Muscle of leg (tissue), 11 donors: Measurements from ENCODE around the gene NOTCH3. TPM values are rescaled to one million over a fixed set of nuclear protein-coding genes. Genes with fewer than 3 reads are reported as not detected.

Experiments
- DNase-seq: peaks from one replicate; pipeline ENCODE4 v3.0.0; 2013
- H3K27ac ChIP-seq: one replicate; pipeline ENCODE4 v1.5.1; 2013; ENCODE audit warnings: mild to moderate bottlenecking, low read length, control low read depth
- H3K27me3 ChIP-seq: one replicate; pipeline ENCODE4 v1.6.1; 2013; ENCODE audit warnings: low read length; ENCODE audit not compliant: control insufficient read depth, insufficient read depth
- H3K36me3 ChIP-seq: one replicate; pipeline ENCODE4 v1.6.1; 2013; ENCODE audit warnings: low read length; ENCODE audit not compliant: control insufficient read depth, insufficient read depth
- H3K4me1 ChIP-seq: one replicate; pipeline ENCODE4 v1.6.1; 2013; ENCODE audit warnings: low read length; ENCODE audit not compliant: control insufficient read depth, insufficient read depth
- H3K4me3 ChIP-seq: one replicate; pipeline ENCODE4 v1.5.1; 2013; ENCODE audit warnings: low read length, control low read depth
- H3K9me3 ChIP-seq: replicated peaks from 2 replicates; pipeline ENCODE4 v1.6.1; 2013; ENCODE audit warnings: low read depth, low read length; ENCODE audit not compliant: control insufficient read depth
- WGBS: methylation state at CpG from one replicate; pipeline ENCODE4 v1.1.5; 2013; ENCODE audit warnings: missing lambda C conversion rate; ENCODE audit not compliant: insufficient coverage; 5-methylcytosine and 5-hydroxymethylcytosine counted together
- polyA plus RNA-seq, 8 donors: library from polyadenylated mRNA; unstranded; fragments of 120-200 nt; gene quantifications; one replicate each; pipeline versions ENCODE4 v1.2.1 to v1.2.3, GENCODE V29; 2013; ENCODE audit warnings: inconsistent platforms in 1 of 8, low replicate concordance in 1 of 8; ENCODE audit not compliant: insufficient read length in 8 of 8, insufficient read depth in 1 of 8
- total RNA-seq: library from RNA; stranded (reverse); fragments of 120-200 nt; gene quantifications from one replicate; pipeline ENCODE4 v1.2.4, GENCODE V29; 2013

Gene NOTCH3
- total and polyA plus RNA-seq, 9 donors, result 63.1 to 241 (median 181) TPM

- Histone ChIP-seq H3K4me3 (no peak overlapping the region), H3K4me1 (peaks cover 72% of the 10 kb centered on the region), H3K9me3 (no peaks in the 10 kb centered on the region), H3K27ac (peak overlapping the region; percentile 29), H3K27me3 (no peaks in the 10 kb centered on the region), H3K36me3 (peaks cover 75% of the 10 kb centered on the region)
- 89% methylated on average over 18 of the region's 20 CpGs for WGBS
- no peak for DNase-seq
Observed at GRCh38 chr19:15245370-15246197, 44.8 kb upstream of the NOTCH3 start.

GRCh38 chr19:15244808-15245207 lies 44.0 kb upstream of the NOTCH3 start:
- Histone ChIP-seq H3K4me3 (no peak overlapping the region), H3K36me3 (peaks cover 83% of the 10 kb centered on the region), H3K4me1 (peaks cover 72% of the 10 kb centered on the region), H3K27me3 (no peaks in the 10 kb centered on the region), H3K9me3 (no peaks in the 10 kb centered on the region), H3K27ac (no peak overlapping the region)
- WGBS, result 72% methylated on average over 5 of the region's 7 CpGs
- DNase-seq, result no peak

- Histone ChIP-seq H3K4me3 (no peak overlapping the region), H3K36me3 (peaks cover 84% of the 10 kb centered on the region), H3K9me3 (no peaks in the 10 kb centered on the region), H3K4me1 (peaks cover 68% of the 10 kb centered on the region), H3K27ac (no peak overlapping the region), H3K27me3 (no peaks in the 10 kb centered on the region)
- 90% methylated on average over 18 of the region's 24 CpGs for WGBS
- DNase-seq, result no peak
Observed at GRCh38 chr19:15244106-15244803, 43.5 kb upstream of the NOTCH3 start.

- H3K4me1 ChIP-seq, result peaks cover 60% of the 10 kb centered on the region
- no peaks in the 10 kb centered on the region for H3K9me3 ChIP-seq
- H3K27me3 ChIP-seq, result no peaks in the 10 kb centered on the region
- H3K4me3 ChIP-seq, result no peak overlapping the region
- 88% methylated on average over 8 of the region's 17 CpGs for WGBS
- no peak for DNase-seq
- no peak overlapping the region for H3K27ac ChIP-seq
- peaks cover 85% of the 10 kb centered on the region for H3K36me3 ChIP-seq
Observed at GRCh38 chr19:15243236-15243957, 42.6 kb upstream of the NOTCH3 start.

- Histone ChIP-seq H3K36me3 (peaks cover 82% of the 10 kb centered on the region), H3K27ac (no peak overlapping the region), H3K4me3 (no peak overlapping the region), H3K9me3 (no peaks in the 10 kb centered on the region), H3K27me3 (no peaks in the 10 kb centered on the region), H3K4me1 (peaks cover 39% of the 10 kb centered on the region)
- peak; percentile 55 for DNase-seq
- WGBS, result 67% methylated on average over 2 of the region's 9 CpGs
Observed at GRCh38 chr19:15241259-15241910, 40.6 kb upstream of the NOTCH3 start.

GRCh38 chr19:15240515-15240914 lies 39.7 kb upstream of the NOTCH3 start:
- Histone ChIP-seq H3K27ac (peak overlapping the region; percentile 29), H3K9me3 (no peaks in the 10 kb centered on the region), H3K36me3 (peaks cover 83% of the 10 kb centered on the region), H3K4me3 (no peak overlapping the region), H3K4me1 (peaks cover 31% of the 10 kb centered on the region), H3K27me3 (no peaks in the 10 kb centered on the region)
- 46% methylated on average over 8 of the region's 9 CpGs for whole genome bisulfite sequencing
- peak; percentile 86 for DNase-seq

GRCh38 chr19:15239337-15239949 lies 38.6 kb upstream of the NOTCH3 start:
- H3K4me1 ChIP-seq, result peaks cover 29% of the 10 kb centered on the region
- no peak overlapping the region for H3K4me3 ChIP-seq
- H3K9me3 ChIP-seq, result no peaks in the 10 kb centered on the region
- no peak for DNase-seq
- H3K36me3 ChIP-seq, result peaks cover 75% of the 10 kb centered on the region
- WGBS, result 88% methylated on average over 19 of the region's 26 CpGs
- H3K27me3 ChIP-seq, result no peaks in the 10 kb centered on the region
- H3K27ac ChIP-seq, result no peak overlapping the region

GRCh38 chr19:15238639-15239155 lies 37.9 kb upstream of the NOTCH3 start:
- H3K4me3 ChIP-seq, result no peak overlapping the region
- H3K27me3 ChIP-seq, result no peaks in the 10 kb centered on the region
- H3K4me1 ChIP-seq, result peaks cover 29% of the 10 kb centered on the region
- no peak overlapping the region for H3K27ac ChIP-seq
- no peaks in the 10 kb centered on the region for H3K9me3 ChIP-seq
- H3K36me3 ChIP-seq, result peaks cover 68% of the 10 kb centered on the region
- peak; percentile 49 for DNase-seq
- WGBS, result 78% methylated on average over 22 of the region's 29 CpGs

- Histone ChIP-seq H3K4me1 (peaks cover 33% of the 10 kb centered on the region), H3K9me3 (no peaks in the 10 kb centered on the region), H3K36me3 (peaks cover 63% of the 10 kb centered on the region), H3K27me3 (peaks cover 2% of the 10 kb centered on the region), H3K27ac (no peak overlapping the region), H3K4me3 (no peak overlapping the region)
- WGBS, result 82% methylated on average over 36 of the region's 42 CpGs
- no peak for DNase-seq
Observed at GRCh38 chr19:15237759-15238638, 37.2 kb upstream of the NOTCH3 start.
